Stimulated activated CD4-positive, alpha-beta T cell treated with anti-CD3 and anti-CD28 coated beads, Interleukin-12 subunit alpha, Interleukin-12 subunit beta, amount 100 ng/mL, for 24 hours (primary cell): ENCODE results near the gene PLA2G2F.

Source experiments
- DNase-seq, 2 experiments: peaks; one replicate each; pipeline ENCODE4 v3.0.0-alpha.2; 2020; ENCODE audit warnings: low read depth in 2 of 2

Gene PLA2G2F

DNA sequence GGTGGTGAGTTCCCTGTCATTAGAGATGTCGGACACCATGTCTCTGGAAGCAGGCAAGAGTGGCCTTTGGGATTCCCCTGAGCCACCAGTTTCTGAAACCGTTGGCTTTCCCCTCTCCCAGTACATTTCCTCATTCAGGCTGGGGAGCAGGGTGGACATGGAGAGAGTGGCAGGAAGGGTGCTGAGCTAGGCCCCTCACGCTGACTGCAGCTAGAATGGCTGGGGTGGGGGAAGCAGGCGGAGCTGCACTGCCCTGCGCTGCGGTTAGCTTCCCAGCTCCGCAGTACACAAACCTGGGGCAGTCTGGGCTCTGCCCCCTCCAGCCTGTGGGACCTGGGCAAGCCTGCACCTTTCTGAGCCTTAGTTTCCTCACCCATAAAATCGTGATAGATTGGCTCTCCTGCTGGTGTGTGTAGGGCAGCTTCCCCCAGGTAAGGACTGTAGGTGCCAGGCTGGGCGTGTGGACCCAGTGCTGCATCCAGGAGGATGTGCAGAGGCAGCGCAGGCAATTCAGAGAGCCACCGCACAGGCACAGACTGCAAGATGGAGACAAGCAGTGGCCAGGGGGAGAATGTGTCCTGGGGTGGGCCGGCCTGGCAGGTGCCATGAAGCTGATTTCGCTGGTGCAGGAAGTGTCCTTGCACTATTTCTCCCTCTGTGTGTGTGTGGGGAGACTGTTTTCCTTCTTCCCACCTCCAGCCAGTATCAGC, 3.0 kb downstream of the PLA2G2F start:
- no peak for DNase-seq

DNA sequence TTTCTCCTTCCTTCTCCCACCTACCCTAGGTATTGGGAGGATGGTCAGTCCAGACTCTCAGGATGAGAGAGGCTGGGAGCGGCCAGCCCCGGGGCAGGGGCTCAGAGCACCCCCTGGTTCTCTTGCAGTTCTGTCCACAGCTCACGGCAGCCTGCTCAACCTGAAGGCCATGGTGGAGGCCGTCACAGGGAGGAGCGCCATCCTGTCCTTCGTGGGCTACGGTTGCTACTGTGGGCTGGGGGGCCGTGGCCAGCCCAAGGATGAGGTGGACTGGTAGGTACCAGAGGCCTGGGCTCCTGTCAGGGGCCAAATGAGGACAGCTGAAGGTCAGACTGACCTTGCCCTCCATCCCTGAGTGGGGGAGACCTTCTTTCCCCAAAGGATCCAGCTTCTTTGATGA, 4.2 kb downstream of the PLA2G2F start:
- DNase-seq, result no peak

DNA sequence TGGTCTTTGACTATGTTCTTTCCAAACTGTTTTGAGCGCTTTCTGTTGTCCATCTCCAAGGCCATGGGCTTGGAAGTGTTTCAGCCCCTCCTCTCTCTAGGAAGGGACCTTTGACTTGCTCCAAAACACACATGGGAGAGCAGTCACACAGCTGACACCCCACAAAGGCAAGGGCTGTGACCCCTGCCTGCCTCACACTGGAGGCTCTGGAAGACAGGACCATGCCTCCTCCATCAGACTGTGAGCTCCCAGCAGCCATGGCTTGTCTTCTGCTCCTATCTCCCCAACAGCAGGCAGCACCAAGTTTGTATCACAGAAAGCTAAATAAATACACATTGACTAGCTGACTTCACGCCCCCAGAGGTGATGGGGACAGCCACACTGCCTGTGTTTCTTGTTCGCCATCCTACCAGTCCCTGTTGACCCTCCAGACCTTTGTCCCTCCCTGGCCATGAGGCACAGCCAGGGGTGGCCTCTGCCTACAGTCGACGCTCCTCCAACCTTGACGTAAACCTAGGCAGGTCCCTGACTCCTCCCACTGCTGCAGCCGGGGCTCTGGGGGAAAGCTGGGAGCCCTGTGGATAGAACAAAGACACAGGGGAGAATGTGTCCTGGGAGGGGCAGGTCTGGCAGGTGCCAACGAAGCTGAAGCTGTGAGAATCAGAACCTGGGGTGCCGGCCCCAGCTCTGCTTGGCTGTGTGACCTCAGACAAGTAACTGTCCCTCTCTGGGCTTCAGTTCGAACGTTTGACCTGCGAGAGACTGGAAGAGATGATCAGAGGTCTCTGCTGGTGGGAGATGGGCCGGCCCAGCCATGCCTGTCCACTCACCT, 4.8 kb downstream of the PLA2G2F start:
- no peak for DNase-seq

DNA sequence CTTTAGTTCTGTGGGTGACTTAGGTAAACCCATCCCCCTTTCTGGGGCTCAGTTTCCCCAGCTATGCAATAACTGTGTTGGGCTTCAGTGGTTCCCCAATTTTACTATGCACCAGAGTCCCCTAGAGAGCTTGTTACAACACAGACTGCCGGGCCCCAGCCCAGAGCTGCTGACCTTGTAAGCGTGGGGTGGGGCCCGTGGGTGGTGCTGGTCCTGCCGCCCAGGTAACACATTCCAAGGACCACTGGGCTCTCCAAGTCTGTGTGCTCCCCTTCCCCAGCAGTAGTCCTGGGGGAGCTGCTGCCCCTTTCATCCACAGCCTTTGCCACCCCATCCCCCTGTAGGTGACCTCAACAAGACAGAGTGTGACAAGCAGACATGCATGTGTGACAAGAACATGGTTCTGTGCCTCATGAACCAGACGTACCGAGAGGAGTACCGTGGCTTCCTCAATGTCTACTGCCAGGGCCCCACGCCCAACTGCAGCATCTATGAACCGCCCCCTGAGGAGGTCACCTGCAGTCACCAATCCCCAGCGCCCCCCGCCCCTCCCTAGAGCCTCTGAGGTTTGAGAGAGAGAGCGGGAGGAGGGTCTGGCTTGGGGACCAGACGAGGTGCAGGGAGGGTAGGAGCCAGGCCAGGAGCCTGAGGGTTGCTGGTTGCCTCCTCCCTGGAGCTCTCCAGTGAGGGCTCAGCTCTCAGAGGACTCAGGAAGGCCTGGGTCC, 8.9 kb downstream of the PLA2G2F start:
- no peak for DNase-seq

DNA sequence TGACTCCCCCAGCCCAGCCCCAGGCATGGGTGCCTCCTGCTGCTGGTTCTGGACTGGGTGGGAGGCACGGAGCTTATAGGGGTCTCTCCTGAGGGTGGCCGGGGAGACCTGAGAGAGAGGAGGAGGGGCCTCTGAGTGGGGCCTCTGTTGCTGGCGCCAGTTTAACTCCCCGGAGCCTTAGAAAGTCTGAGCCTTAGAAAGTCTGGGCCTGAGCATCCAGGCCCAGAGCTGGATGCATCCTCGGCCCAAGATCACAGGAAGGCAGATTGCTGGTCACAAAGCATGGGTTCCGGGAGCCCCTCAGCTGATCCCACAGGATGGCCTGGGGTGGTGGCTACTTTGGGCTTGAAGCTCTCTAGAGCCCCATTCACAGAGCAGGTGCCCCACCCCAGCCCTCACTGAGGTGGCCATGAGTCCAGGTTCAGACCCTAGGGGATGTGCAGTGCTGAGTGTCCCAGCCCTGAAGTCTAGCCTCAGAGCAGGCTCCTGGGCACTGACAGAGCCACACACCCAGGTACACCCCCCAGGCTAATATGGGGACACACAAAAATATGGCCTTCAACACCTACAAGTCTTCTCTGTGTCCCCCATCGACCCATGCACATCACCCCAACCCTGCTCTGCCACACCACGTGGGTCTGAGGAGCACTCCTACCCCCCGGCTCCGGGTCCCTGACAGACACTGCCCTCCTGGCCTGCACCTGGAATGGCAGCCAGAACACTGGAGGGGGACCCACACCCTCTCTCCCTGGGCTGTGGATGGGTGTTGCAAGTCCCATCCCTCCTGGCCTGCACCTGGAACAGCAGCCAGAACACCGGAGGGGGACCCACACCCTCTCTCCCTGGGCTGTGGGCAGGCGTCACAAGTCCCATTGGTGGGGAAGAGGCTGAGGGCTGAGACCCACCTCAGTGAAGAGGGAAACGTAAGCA, 9.7 kb downstream of the PLA2G2F start:
- DNase-seq, result no peak

DNA sequence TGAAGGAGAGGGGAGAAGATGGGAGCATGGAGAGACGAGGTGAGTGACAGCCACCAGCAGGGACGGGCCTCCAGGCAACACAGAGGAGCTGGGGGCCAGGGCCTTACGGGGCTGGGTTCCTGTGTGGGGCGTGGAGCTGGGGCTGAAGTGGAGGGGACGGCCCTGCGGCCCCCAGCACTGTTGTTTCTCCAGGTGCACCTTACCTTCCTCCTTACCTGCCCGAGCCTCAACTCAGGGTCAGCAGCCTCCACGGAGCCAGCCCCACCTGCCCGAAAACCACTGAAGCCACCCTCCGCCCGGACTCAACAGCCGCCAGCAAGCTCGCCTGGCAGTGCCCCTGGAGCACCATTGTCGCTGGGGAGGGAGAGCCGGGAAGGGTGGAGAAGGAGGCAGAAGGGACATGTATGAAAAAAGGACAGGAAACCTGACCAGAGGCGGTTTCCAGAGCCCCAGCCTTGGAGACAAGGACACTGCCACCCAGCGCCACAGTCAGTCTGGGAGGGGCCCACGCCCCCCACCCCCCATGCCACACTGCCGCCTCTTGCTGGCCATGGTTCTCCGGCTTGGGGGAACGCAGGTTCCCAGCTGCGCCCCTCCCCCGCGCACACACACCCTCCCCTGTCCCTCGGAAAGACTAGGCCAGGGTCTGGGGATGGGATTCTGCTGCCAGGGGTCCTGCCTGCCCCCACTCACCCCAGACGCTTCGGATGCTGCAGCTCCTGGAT, 10.6 kb downstream of the PLA2G2F start:
- DNase-seq, result no peak

DNA sequence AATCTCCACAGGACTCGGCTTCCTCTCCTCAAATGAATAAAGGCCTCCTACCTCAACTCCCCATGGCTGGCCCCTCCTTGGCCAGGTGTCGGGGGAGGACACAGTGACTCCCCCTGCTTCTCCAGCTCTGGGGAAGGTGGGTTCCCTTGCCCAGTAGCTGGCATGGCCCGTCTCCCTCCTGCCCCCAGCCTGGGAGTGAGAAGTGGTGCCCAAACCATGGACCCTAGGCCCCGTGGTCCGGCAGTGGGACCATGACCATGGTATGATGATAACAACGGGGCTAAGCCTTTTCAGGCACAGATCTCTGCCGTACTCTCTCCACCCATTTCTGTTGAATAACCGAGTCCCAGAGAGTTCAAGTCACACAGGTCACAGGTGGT, 11.2 kb downstream of the PLA2G2F start:
- no peak for DNase-seq

DNA sequence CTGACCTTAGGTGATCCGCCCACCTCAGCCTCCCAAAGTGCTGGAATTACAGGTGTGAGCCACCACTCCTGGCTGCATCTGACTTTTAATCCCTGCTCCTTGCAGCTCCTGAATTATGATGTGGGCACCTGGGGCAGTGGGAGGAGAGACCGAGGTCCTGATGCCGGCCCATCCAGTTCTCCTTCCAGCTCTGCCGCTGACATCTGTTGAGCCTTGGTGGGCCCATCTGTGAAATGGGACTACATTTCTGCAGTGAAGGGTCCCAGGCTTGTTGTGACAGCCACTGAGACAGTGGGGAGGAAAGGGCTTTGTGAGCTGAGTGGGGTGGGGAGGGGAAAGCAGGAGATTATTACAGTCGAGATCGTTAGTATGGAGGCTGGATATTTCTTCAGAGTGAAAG, 11.8 kb downstream of the PLA2G2F start:
- no peak for DNase-seq

DNA sequence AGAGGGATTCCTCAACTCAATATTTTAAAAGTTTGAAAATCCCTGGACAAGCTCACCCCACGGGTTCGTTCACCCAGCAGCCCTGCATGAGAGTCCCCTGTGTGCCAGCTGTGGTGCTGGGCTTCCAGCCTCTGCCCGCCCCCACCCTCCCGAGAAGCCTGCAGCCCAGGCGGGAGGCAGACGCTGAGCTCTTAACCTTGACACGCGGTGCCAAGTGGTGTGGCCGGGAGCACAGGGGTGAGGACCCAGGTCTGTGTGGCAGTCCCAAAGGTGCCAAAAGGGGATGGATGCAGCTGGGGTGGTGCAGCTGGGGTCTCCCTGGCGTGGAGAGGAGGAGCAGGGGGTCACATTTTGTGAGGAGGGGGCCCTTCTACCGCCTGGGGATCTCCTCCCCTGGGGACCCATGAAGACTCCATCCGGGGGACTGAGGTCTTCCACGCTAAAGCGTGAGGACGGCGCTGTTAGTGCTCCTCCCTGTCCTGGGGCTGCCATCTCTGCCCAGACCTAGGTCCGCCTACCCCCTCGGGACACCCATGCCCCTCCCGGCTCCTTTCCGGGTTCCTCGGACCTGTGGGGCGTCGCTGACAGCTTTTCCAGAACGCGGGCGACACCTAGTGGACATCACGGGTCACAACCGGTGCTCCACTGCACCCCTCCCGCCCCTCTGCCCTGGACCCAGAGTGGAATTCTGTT, 12.9 kb downstream of the PLA2G2F start:
- DNase-seq, result peak; percentile 62 to 73

DNA sequence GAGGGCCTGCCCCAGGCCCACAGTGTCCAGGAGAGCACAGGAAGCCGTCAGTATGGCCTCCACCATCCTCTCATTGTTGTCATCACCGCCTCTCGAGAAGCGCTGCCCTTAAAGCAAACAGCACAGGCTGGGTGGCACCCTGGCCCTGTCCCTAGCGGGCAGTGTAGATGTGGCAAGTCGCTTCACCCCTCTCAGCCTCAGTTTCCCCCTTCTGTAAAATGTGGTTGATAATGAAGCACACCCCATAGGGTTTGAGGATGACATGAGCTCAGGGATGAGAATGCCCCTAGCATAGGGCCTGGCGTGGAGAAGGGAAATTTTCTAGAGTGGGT, 13.4 kb downstream of the PLA2G2F start:
- no peak for DNase-seq

DNA sequence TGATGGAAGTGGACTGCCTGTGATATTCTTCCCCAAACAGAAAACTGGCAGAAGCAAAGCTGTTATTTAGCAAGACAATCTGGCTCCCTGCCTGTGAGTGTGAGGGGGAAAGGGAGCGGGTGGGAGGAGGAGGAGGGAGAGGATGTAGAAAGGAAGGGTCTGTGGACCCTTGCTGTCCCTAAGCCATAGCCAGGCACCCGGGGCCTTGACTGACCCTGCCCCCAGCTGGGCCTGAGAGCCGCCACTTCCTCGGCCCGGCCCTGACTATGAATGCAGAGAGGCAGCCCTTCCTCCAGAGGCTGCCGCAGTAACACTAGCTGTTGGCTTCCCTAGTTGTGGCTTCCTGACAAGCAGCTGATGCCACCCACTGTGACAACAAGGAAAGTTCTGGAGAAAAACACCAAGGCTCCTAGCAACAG, 13.9 kb downstream of the PLA2G2F start:
- DNase-seq, result no peak

DNA sequence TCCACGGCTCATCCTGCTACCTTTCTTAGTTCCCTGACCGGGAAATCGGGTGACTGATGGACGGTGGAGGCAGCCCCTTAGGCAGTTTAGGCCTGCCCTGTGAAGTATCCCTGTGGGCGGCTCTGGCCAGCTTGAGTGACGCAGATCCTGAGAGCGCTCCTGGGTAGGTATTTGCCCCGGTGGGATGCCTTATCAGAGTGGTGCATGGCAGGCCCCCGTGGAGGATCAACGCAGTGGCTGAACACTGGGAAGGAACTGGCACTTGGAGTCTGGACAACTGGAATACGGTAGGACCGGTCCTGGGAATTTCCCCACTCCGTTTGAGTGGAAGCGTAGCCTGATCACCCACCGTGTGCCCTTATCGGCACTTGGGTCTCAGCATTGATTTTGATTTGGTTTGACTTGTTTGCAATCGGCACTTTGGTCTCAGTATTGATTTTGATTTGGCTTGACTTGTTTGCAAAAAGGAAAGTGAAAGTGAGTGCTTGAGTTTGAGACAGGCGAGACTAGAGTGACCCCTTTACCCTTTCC, 15.2 kb downstream of the PLA2G2F start:
- no peak for DNase-seq

DNA sequence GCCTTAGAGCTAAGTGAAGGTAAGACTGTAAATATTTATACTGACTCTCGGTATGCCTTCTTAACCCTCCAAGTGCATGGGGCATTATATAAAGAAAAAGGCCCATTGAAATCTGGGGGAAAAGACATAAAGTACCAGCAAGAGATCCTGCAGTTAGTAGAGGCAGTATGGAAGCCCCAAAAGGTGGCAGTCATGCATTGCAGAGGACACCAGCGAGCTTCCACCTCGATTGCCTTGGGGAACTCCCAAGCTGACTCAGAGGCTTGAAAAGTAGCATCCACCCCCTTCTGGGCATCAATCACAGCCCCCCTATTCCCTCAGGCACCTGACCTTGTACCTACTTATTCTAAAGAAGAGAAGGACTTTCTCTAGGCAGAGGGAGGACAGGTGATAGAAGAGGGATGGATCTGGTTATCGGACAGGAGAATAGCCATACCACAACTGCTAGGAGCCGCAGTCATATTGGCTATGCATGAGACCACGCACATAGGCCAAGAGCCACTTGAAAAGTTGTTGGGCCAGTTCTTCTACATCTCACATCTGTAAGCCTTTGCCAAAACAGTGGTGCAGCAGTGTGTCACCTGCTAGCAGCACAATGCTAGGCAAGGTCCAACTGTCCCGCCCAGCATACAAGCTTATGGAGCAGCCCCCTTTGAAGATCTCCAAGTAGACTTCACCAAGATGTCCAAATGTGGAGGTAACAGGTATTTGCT, 19.4 kb downstream of the PLA2G2F start:
- DNase-seq, result no peak

DNA sequence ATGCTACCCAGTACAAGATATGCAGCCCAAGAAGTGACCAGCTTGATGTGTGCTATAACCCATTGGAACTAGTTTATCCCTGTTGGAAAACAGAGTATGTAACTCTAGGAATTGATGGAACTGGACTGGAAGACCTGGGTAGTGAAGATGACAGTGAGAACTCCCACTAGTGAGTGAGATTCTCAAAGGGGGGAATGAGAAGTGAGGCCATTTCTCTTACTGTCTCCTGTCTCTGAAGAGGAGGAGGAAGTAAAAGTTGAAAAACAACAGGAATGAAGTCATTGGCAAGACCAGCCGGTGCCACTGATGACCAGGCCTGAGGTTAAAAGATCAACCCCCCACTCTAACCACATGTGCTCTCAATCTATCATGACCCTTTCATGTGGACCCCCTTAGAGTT, 20.9 kb downstream of the PLA2G2F start:
- DNase-seq, result no peak

DNA sequence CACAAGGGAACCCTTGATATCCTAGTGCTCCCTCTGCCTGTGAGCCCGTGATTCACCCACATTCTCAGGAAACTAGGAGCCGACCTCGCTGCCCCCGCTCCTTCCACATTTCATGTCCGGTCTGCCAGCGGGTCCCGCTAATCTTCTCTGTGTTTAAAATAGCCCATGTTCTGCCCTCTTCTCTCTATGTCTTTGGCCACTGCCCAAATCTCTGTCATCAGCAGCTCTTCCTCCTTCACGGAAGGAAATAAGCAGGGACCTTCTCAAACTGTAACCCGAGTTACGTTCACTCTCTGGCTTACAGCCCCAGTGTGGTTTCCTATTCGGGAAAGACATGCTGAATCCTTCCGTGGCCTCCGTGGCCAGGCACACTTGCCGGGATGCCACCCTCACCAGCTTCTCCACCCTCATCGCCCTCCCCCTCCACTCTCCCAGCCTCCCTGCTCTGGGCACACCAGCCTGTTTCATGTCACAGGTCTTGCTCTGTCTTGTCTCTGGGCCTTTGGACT, 25.6 kb downstream of the PLA2G2F start:
- no peak for DNase-seq

DNA sequence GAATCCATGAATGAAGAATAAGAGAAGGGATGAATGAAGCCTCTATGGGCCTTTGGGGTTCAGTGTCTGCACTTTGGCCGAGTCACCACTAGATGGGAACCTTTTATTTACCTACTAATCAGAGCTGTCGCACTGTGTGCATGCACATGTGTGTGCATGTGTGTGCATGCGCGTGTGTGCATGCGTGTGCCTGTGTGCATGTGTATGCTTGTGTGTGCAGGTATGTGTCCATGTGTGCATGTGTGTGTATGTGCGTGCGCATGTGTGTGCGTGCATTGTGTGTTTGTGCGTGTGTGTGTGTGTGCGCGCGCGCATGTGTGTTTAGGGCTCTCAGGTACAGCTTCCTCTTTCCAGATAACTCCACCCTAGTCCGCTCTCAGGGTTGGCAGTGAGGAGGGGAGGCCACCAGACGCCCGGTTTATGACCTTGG, 26.4 kb downstream of the PLA2G2F start:
- no peak for DNase-seq

DNA sequence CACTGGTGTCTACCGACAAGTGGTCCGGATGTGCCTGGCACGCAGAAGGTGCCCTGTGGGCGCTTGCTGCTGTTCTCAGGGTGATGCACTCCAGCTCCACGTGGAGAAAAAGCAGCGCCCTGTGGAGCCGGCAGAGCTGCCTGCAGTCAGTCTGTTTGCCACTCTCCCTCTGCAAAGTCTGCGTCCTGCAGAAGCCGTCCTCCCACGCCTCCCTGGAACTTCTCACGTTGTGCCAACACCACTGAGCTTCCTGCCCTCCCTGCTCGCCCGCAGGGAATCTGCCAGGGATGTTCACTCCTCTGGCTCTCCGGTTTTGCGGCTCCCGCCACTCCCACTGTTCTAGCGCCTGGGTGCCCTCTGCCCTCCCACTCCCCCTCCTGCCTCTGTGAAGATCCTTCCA, 26.9 kb downstream of the PLA2G2F start:
- no peak for DNase-seq

DNA sequence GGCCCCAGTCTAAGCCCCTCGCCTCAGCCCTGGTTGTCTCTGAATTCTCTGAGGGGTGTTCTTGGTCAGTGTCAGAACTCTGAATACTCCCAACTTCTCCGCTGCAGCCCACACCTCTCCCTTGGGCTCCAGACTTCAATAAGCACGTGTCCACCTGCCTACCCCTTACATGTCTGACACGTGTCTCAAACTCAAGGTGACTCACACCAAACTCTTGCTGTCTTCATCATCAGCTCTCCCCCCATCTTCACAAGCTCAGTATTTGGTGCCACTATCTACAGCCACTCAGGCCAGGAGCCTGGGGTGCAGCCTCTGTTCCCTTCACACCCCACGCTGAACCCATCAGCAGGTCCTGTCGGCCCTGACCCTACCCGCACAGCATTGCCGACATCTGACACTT, 28.0 kb downstream of the PLA2G2F start:
- no peak for DNase-seq
